Activated T-helper 1 cell treated with anti-CD3 and anti-CD28 coated beads, Interleukin-2, amount 50 U/mL, for 16 hours (primary cell): ENCODE data around the gene MMP11.
"Not testable (repeated sequence)": the region's sequence is repeated elsewhere in the genome, so short reads cannot be mapped to it uniquely, and the experiment has no call there.

Experiments
- DNase-seq, 2 donors: peaks; one replicate each; pipeline ENCODE4 v3.0.0-alpha.2; 2020; ENCODE audit warnings: low read depth in 1 of 2, low spot score in 1 of 2

MMP11 gene, protein sequence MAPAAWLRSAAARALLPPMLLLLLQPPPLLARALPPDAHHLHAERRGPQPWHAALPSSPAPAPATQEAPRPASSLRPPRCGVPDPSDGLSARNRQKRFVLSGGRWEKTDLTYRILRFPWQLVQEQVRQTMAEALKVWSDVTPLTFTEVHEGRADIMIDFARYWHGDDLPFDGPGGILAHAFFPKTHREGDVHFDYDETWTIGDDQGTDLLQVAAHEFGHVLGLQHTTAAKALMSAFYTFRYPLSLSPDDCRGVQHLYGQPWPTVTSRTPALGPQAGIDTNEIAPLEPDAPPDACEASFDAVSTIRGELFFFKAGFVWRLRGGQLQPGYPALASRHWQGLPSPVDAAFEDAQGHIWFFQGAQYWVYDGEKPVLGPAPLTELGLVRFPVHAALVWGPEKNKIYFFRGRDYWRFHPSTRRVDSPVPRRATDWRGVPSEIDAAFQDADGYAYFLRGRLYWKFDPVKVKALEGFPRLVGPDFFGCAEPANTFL

DNA sequence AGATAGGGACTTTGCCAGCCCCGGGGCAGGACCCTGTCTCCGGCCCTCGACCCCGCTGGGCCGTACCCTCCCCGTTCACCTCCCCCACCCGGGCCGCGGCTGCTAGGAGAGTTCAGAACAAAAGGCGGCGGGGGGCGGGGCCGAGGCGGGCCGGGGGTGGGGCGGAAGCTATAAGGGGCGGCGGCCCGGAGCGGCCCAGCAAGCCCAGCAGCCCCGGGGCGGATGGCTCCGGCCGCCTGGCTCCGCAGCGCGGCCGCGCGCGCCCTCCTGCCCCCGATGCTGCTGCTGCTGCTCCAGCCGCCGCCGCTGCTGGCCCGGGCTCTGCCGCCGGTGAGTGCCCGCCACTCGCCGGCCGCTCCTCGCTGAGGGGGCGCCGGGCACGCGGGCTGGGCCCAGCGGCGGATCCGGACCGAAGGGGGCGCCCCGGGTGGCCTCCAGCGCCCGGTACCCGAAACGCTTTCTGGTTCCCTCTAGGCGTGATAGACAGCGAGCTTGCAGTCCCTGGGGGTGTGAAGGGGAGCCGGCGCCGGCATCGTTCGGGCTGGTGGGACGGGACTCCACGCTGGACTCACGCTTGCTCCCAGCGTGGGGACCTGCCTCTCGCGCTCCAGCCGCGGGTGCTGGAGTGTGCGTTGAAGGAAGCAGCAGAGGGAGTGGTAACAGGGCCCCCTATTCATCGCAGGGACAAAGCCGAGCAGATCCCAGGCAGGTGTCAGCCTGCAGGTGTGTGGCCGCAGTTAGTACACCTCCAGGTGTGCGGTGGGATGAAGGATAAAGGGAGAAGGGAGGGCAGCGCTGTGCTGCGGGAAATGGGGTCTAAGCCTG is at the start of gene MMP11:
Gene MMP11, plus strand, starts transcription at position 201 of the 825 bp plus-strand sequence. Its CDS starts 22 bp downstream, at position 223.
- DNase-seq = peak in 1 of 2 donors; percentile 31

DNA sequence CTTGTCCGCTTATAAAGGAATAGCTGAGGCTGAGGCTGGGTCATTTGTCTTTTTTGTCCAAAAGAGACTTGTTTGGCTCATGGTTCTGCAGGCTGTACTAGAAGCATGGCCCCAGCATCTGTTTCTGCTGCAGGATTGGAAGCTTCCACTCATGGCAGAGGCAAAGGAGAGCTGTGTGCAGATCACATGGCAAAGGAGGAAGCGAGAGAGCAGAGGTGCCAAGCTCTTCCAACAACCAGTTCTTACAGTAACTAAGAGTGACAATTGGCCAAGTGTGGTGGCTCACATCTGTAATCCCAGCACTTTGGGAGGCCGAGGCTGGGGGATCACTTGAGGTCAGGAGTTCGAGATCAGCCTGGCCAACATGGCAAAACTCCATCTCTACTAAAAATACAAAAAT is 44.5 kb upstream of the MMP11 start:
- not testable (repeated sequence) for DNase-seq

DNA sequence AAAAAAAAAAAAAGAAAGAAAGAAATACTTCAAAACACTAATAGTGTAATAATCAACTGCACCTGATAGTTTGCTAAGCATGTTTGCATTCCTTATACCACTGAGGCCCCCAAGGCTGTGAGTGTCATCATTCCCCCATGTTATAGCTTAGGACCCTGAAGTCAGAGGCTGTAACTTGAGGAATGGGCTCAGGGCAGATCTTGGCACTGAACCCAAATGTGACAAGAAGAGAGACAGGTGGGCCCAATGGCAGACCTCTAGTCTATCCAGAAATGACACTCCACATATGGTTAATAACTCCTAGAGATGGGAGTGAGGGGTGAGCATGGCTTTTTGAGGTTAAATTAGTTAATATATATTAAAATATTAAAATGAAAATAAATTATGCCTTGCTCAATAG is 35.0 kb upstream of the MMP11 start:
- no peak for DNase-seq

DNA sequence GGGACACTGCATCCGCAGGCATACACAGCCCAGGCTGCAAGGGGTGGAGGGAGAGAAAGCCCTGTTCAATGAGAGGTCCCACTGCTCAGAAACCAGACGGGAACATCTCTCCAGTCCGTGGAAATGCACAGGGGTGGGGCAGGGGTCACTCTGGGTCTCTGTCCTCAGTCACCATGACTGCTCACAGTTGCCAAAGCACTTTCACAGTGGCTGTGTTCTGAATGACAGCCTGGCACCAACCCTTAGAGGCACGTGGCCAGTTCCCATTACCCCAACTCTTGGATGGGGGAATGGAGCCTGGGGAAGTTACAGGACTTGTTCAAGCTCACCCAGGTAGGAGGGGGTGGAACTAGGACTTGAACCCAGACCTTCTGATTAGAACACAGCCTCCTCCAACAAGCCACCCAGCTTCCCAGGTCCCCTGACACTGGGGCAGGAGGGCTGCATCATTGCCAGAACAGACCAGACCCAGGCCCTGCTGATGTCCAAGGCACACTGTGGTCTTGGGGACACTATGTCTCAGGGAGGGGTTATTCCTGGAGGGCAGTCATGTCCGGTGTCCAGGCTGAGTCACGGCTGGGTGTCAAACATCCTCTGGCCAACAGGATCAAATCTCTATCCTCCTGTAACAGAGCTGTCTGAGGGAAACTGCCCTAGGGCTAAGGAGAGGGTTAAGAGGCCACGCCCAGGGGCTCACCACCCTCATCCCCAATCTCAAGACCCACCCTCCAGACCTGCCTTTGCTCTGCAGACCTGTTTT is 30.0 kb upstream of the MMP11 start:
- no peak for DNase-seq

DNA sequence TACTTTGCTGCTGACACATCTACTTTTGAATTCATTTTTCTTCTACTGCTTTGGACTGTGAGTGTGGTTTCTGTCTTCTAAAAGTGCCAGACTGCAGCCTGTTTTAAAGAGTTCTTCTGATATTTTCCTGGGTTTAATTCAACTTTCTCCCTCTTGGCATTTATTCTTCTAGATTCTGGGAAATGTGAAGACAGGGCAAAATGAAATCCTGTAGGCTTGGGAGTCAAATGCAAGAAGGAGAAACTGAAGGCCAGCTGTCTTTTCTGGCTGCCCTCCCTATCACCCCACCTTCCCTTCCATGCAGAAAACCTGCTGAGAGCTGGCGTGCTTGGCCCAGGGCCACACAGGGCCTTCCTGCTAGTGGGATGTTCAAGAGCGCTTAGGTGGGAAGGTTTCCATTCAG is 29.3 kb upstream of the MMP11 start:
- DNase-seq = no peak

DNA sequence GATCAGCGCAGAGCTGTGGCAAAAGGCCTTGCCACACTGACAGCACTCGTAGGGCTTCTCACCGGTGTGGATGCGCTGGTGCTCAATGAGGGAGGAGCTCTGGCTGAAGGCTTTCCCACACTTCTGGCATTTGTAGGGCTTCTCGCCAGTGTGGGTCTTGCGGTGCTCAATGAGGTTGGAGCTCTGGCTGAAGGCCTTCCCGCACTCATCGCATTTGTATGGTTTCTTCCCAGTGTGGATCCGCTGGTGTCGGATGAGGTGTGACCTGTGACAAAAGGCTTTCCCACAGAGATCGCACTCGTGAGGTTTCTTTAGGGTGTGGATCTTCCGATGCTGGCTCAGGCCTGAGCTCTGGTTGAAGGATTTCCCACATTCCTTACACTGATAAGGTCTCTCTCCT is 28.6 kb upstream of the MMP11 start:
- no peak for DNase-seq

DNA sequence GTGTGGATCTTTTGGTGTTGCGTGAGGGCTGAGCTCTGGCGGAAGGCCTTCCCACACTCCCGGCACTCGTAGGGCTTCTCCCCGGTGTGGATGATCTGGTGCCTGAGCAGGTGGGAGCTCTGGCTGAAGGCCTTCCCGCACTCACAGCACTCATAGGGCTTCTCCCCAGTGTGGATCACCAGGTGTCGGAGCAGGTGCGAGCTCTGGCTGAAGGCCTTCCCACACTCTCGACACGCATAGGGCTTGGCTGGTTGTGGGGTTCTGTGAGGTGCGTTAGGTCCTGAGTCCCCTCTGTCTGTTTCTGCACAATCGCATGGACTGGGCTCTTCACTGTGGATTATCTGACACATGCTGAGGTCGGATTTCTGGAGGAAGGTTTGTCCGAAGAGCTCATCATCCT is 28.2 kb upstream of the MMP11 start:
- DNase-seq = no peak

DNA sequence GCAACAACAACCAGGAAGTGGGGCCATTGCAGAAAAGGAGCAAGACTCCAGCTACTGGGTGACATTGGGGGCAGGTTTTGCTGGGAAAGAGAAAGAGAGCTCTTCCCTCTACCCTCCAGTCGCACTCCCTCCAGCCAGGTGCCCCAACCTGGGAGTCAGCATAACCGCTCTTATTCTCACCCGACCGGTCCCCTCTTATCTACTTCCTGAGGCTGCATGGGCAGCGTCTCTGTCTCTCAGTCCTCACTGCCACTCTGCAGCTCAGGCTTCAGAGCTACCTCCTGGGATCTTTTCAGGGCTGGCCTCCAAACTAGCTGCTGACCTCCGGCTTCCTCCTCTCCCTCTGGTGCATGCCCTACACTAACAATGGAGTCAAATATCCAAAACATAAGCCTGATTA is 26.9 kb upstream of the MMP11 start:
- no peak for DNase-seq

DNA sequence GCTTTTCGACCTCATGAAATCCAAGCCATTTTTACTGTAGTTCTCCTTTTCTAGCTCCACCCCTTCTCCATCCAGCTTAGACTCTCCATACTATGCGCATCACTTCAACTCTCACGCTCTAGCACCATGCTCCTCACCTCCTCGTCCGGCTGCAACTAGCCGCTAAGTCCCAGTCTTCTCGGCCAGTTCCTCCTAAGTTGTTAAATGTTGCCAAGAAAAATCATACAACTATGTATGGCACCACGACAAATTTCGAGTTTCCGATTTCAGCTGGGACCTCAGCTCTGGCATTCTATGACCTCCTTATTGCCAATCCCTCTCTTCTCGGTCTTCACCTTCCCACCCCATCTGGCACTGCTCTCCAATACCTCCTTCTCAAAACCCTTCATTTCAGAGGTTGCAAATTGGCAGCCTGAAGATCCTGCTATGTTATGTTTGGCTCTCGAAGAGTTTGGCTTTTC is 22.8 kb upstream of the MMP11 start:
- no peak for DNase-seq

DNA sequence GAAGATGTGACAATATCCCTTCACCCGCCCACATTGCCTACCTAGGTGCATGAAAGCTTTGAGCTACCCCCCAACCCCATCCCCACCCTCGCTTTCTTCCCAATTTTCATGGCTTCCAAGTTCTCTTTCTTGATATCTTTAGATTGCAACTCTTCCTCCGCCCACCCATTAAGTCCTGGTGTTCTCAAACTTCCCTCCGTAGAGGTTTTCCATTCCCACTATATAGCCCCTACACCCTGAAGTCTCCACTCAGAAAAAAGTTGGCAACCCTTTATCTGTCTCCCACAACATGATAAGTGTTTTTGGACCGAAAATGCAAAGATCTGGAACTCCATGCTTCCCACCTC is 22.3 kb upstream of the MMP11 start:
- no peak for DNase-seq

DNA sequence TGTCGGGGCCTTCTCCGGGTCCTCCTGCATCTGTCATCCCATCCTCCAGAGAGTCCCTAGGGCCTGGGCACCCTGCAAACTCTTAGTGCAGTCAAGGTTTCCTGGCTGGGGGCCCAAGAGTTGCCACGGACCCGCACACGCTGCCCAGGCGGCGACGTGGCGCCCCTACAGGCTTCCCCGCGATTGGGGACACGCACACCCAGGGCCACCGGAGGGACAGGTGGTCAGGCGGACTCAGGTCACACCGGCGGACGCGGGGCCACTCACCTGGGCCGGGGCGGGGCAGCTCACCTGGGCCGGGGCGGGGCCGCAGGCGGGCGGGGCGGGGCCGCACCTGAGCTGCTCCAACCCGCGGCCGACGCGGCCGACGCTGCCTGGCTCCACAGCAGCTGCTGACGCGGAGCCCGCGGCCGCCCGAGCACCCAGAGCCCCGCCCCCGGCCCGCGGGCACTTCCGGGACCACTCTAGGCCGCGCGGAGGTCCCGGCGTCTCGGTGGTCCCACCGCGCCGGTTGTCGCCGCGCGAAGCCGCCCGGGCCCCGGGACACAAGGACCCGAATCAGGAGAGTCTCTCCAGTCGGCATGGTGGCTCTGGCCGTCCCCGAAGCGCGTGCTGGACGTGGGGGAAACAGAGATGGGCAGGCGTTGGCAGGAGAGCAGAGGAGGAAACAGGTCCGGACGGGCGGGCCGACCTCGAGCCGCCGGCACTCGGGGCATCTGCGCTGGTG is 21.8 kb upstream of the MMP11 start, which contains the start of gene ZNF70:
Gene ZNF70, minus strand, starts transcription at position 399 of the 727 bp plus-strand sequence. CDS start 5,972 bp downstream, outside the sequence.
- DNase-seq = peak; percentile 63 to 81

DNA sequence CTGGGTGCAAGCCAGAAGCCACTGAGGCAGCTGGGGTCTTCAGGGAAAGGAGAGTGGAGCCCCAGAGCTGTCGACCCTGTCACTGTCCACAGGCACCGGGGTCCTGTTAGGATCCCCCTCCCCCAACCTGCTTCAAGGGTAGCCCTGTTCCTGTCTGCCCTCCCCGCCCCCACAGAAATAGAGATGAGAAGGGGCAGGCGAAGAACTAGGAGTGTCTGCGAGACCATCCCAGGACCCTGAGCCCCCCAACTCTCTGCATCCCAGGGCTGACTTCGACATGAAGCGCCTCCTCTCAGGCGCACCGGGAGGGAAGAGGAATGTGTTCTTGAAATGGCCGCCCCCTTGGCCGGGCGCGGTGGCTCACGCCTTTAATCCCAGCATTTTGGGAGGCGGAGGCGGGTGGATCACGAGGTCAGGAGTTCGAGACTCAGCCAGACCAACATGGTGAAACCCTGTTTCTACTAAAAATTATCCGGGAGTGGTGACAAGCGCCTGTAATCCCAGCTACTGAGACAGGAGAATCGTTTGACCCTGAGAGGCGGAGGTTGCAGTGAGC is 21.1 kb upstream of the MMP11 start:
- no peak for DNase-seq

DNA sequence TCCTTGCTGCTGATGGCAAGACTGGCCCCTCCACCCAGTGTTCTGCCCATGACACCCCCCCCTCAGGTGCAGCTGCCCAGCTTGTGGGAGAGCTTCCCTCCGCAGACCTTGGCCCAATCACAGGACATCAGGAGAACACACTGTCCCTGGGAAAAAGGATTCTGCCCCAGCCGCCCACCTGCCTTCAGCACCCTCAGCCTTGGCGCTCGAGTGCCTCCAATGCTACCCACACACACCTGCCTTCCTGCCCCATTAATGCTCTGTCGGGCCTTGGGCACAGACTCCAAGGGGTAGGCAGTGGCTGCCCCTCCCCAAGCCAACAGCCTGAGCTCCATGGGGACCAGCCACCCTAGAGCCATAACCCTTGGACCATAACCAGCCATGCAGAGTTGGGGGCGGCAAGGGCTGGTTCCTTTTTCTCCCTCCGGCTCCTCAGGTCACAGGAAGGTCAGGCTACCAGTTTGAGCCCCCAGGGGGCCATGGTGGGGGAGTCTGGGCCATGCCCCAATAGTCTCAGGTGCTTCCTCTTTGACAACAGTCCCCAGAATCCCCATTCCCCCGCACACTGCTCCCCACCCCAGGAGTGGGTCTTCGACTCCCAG is 20.5 kb upstream of the MMP11 start:
- DNase-seq = no peak

DNA sequence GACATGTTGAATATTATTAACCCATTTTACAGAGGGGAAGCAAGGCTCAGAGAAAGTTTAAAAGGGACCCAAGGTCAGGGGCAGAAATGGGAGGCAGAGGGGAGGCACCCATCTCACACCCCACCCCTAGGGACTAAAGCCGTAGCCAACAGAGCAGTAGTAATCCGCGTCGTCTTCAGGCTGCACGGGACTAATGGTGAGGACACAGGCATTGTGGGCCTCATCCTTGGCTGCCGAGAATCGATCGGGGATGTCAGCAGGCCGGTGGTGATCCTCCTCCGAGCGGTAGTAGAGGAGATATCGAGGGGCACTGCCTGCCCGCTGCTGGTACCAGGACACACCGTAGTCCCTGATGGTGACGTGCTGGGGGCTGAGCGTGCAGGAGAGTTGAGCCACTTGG is 19.9 kb upstream of the MMP11 start:
- DNase-seq = no peak

DNA sequence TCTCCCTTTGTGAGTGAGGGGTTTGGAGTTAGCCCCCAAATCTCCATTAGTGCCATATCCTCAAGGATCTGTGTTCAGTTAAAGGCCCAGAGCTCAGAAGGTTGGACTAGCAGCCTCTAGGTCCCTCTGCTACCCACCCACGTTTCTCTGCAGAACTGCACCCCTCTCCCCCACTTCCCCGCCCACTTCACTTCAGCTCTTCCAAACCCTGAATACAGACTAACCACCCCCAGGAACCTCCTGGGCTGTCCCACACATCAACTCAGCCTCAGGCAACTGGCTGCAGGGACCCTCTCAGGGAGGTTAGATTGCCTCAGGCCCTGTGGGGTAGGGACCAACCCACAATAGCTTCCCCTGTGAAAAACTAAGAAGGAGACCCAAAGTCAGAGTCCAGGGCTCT is 19.3 kb upstream of the MMP11 start:
- no peak for DNase-seq

DNA sequence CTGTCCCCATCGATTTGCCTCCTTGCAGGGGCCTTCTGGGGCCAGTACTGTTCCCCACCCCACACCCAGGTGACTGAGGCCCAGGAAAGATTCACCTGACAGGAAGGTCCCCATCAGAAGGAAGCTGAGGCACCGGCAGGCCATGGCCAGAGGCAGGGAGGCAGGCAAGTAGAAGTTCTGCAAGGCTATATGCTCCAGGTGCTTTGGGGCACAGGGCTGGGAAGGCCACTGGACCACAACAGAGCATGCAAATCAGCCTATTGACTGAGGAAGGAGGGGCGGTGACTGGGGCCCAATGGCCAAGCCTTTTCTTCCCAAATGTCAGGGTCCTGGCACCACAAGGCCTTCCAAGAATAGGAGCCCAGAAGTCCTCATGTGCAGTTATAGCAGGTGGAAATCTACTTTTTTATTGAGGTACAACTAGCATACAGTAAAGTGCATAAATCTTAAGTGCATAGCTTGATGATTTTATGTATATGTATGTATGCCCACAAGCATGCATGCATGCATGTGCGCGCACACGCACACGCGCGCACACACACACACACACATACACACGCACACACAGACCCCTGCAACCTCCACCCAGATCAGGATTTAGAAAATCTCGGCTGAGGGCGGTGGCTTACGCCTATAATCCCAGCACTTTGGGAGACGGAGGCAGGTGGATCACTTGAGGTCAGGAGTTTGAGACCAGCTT is 18.3 kb upstream of the MMP11 start, which contains the start of gene VPREB3:
Gene VPREB3, minus strand, starts transcription at position 206 of the 700 bp plus-strand sequence. Its CDS starts 62 bp downstream, at position 144.
- DNase-seq = no peak

DNA sequence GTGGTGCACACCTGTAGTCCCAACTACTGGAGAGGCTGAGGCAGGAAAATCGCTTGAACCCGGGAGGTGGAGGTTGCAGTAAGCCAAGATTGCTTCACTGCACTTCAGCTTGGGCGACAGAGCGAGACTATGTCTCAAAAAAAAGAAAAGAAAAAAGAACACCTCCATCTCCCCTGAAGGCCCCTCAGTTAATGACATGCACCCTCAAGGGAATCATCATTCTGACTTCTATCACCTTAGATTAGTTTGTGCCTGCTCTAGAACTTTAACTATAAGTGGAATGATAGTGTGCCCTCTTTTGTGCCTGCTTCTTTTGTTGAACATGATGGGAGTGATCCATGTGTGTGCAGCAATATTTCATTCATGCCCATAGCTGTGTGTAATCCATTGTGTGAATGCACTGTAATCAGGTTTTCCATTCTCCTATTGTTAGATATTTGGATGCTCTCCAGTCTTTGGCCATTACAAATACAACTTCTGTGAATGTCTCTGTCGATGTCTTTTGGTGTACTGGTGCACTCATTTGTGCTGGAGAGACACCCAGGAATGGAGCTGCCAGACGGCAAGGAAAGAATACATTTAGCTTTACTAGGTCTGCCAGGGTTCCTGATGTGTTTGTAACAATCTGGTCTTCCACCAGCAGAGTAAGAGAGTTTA is 17.5 kb upstream of the MMP11 start:
- no peak for DNase-seq

DNA sequence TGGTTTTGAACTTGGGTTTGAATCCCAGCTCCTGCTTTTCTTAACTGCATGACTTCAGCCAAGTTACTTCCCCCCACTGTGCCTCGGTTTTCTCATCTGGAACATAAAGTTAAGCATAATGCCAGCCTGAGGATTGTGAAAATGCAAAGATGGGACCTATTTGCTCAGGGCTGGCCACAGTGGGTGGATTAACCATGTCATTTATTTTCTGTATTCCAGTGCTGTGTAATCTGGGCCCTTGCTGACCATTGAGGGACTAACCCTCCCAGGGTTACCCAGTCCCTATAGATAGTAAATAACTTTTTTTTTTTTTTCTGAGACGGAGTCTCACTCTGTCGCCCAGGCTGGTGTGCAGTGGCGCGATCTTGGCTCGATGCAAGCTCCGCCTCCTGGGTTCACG is 16.9 kb upstream of the MMP11 start:
- DNase-seq = no peak

DNA sequence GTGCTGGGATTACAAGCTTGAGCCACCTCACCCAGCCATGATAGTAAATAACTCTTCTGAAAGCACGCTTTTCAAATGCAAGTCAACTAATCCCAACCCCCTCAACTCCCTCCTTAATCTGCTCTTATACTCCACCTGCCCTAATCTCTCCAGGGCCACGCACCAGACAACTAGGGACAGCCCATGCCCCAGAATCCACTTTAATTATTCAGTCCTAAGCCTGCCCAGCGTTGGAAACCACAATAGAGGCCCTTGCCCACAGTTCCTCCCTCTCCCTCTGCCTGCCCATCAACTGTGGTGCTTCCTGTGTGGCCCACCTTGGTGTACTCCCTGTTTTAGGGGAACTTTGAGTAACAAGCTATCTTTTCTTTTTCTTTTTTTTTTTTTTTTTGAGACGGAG is 15.8 kb upstream of the MMP11 start:
- DNase-seq = no peak
